ENCODE data around the gene NKX3-2. TPM values are rescaled to one million over a fixed set of nuclear protein-coding genes. Genes with fewer than 3 reads are reported as not detected.

NKX3-2 gene
- total RNA-seq, 1 experiment from 2014 or later: 1.4 TPM

GRCh38 chr4:13492747-13493146, 51.6 kb downstream of the NKX3-2 start:
- H3K9ac ChIP-seq (ENCODE audit: low read length): no peak overlapping the region
- CTCF ChIA-PET: no interaction called here

More at GRCh38 chr4:13492747-13493146, 51.6 kb downstream of the NKX3-2 start:
- TF ChIP-seq ATF3 (IDR thresholded peaks at IDR 0.05) (no peak), CBX3 (IDR thresholded peaks at IDR 0.05; ENCODE audit: low read depth) (no peak), YY1 (IDR thresholded peaks at IDR 0.05; ENCODE audit: extremely low read depth, insufficient replicate concordance, low read depth, low read length) (no peak), MAX (IDR thresholded peaks at IDR 0.05) (no peak), ZFX (IDR thresholded peaks at IDR 0.05) (no peak), RAD21 (IDR thresholded peaks at IDR 0.05; ENCODE audit: low read depth) (no peak), SRF (IDR thresholded peaks at IDR 0.05; ENCODE audit: low read depth) (no peak), EGR1 (IDR thresholded peaks at IDR 0.05; ENCODE audit: low read depth) (no peak), POLR2AphosphoS5 (IDR thresholded peaks at IDR 0.05; ENCODE audit: low read depth, low read length) (no peak), ELF1 (IDR thresholded peaks at IDR 0.05; ENCODE audit: borderline replicate concordance, low read depth) (no peak), TCF7L2 (IDR thresholded peaks at IDR 0.05; ENCODE audit: borderline replicate concordance, extremely low read depth, insufficient read depth, insufficient read length) (no peak)
- H3K4me3 ChIP-seq (replicated peaks in 1 of 2; ENCODE audit: low read depth in 1 of 2, low read length in 2 of 2): no peak overlapping the region
- H3K4me1 ChIP-seq (ENCODE audit: control insufficient read depth in 1 of 2, insufficient read depth in 2 of 2, low read length in 2 of 2): no peaks in the 10 kb centered on the region
- intact Hi-C loops (cut with micrococcal nuclease): no loop called here
- H3K4me2 ChIP-seq (ENCODE audit: low read length): no peak overlapping the region
- DNase-seq (ENCODE audit: low read depth, low spot score) (no peak), ATAC-seq (no peak)
- ChIA-PET RAD21 (ENCODE audit: low non-redundant PET in 1 of 2, low total read pairs in 2 of 2, uncharacterized antibody in 2 of 2, unreplicated experiment in 2 of 2) (no interaction called here), POLR2A (no interaction called here)
- H3K79me2 ChIP-seq (ENCODE audit: insufficient read depth, low read length): no peaks in the 10 kb centered on the region
- no peaks in the 10 kb centered on the region for H3K9me2 ChIP-seq (ENCODE audit: insufficient read depth)
- BruUV-seq (replicated peaks): no TSS peak
- no peaks in the 10 kb centered on the region for H4K20me1 ChIP-seq (ENCODE audit: insufficient read depth)
- H3K27ac ChIP-seq (ENCODE audit: low read depth, low read length): no peak overlapping the region
- H3K27me3 ChIP-seq (ENCODE audit: insufficient read depth, low read length): no peaks in the 10 kb centered on the region
- no peaks in the 10 kb centered on the region for H3K9me3 ChIP-seq (ENCODE audit: control insufficient read depth in 1 of 2, insufficient read depth in 1 of 2, low read depth in 1 of 2, low read length in 2 of 2)
- no peak overlapping the region for H2AFZ ChIP-seq (ENCODE audit: low read depth, low read length, poor library complexity, severe bottlenecking)
- no peaks in the 10 kb centered on the region for H3K36me3 ChIP-seq (ENCODE audit: control insufficient read depth in 1 of 2, insufficient read depth in 2 of 2, low read length in 2 of 2)

Other genes with a start within 250 kb of the NKX3-2 start
- 12.1 TPM for gene RAB28, start 60.2 kb downstream of the NKX3-2 start, total RNA-seq (2021; ENCODE audit: unreplicated experiment)
- gene BOD1L1, start 83.2 kb upstream of the NKX3-2 start, total RNA-seq (2021; ENCODE audit: unreplicated experiment): 22.4 TPM